PC-3 (cell line): ENCODE measurements around the gene OLFML2A. TPM values are rescaled to one million over a fixed set of nuclear protein-coding genes. Genes with fewer than 3 reads are reported as not detected.

Experiments used
- ATAC-seq: fragments of 200-7000 bp; cut with Tn5 transposase; 2 replicates; pipeline ENCODE4 v1.9.1; 2020; ENCODE audit warnings: mild to moderate bottlenecking, moderate library complexity
- BruUV-seq: library from RNA; stranded (reverse); fragments of 400-500 nt; replicated peaks from 2 replicates; lab custom pipeline; 2021; lab: Mats Ljungman, UMichigan
- CTCF ChIA-PET: fragments of 300-600 bp; sonication (Branson Sonifier 250); formaldehyde crosslinking; loops from one replicate; lab custom pipeline; 2022; ENCODE audit warnings: antibody characterized with exemption; lab: Charles Lee
- POLR2A ChIA-PET: fragments of 300-600 bp; sonication (Branson Sonifier 250); formaldehyde crosslinking; loops from one replicate; lab custom pipeline; 2022; ENCODE audit warnings: antibody characterized with exemption; ENCODE audit not compliant: unreplicated experiment; lab: Charles Lee
- DNase-seq: peaks from one replicate; pipeline ENCODE4 v3.0.0-alpha.2; 2015
- H2AFZ ChIP-seq: fragments of 300-600 bp; sonication (generic); 2 replicates; pipeline ENCODE4 v1.6.0; 2016; ENCODE audit warnings: antibody characterized with exemption, low read length
- H3F3A ChIP-seq: fragments of 300-600 bp; sonication (generic); one replicate; pipeline ENCODE4 v1.6.0; 2017; ENCODE audit warnings: antibody characterized with exemption, low read length, control low read depth, mild to moderate bottlenecking; ENCODE audit not compliant: unreplicated experiment
- H3K27ac ChIP-seq: fragments of 300-600 bp; sonication (generic); 2 replicates; pipeline ENCODE4 v1.5.1; 2016; ENCODE audit warnings: mild to moderate bottlenecking, low read length
- H3K27me3 ChIP-seq: fragments of 300-600 bp; sonication (generic); 2 replicates; pipeline ENCODE4 v1.6.1; 2016; ENCODE audit warnings: low read length, mixed read lengths
- H3K36me3 ChIP-seq: fragments of 300-600 bp; sonication (generic); 2 replicates; pipeline ENCODE4 v1.6.1; 2016; ENCODE audit warnings: low read depth, mixed run types, low read length, mixed read lengths
- H3K4me1 ChIP-seq: fragments of 300-600 bp; sonication (generic); 2 replicates; pipeline ENCODE4 v1.5.1; 2016; ENCODE audit warnings: low read length; ENCODE audit not compliant: insufficient read depth
- H3K4me2 ChIP-seq: fragments of 300-600 bp; sonication (generic); 2 replicates; pipeline ENCODE4 v1.6.0; 2016; ENCODE audit warnings: low read length
- H3K4me3 ChIP-seq: fragments of 300-600 bp; sonication (generic); 2 replicates; pipeline ENCODE4 v1.5.1; 2016; ENCODE audit warnings: mild to moderate bottlenecking, low read length, mixed read lengths
- H3K79me2 ChIP-seq: fragments of 300-600 bp; sonication (generic); 2 replicates; pipeline ENCODE4 v1.6.1; 2017; ENCODE audit warnings: low read length, mixed read lengths
- H3K9ac ChIP-seq: fragments of 300-600 bp; sonication (generic); 2 replicates; pipeline ENCODE4 v1.6.0; 2016; ENCODE audit warnings: mild to moderate bottlenecking, low read length
- H3K9me2 ChIP-seq: fragments of 300-600 bp; sonication (generic); replicated peaks from 2 replicates; pipeline ENCODE4 v1.6.1; 2016; ENCODE audit warnings: mixed run types, low read length, mixed read lengths
- H3K9me3 ChIP-seq: fragments of 300-600 bp; sonication (generic); 2 replicates; pipeline ENCODE4 v1.6.1; 2016; ENCODE audit warnings: low read length, mixed read lengths
- H4K20me1 ChIP-seq: fragments of 300-600 bp; sonication (generic); 2 replicates; pipeline ENCODE4 v1.6.1; 2016; ENCODE audit warnings: low read length, mixed read lengths
- CTCF ChIP-seq: fragments of 300-600 bp; sonication (generic); conservative IDR thresholded peaks from 2 replicates; pipeline ENCODE4 v1.5.1; 2017; ENCODE audit warnings: antibody characterized with exemption, low read depth, mild to moderate bottlenecking, low read length
- EZH2 ChIP-seq: fragments of 300-600 bp; sonication (generic); IDR thresholded peaks from one replicate; pipeline ENCODE4 v1.6.1; 2017; ENCODE audit warnings: antibody characterized with exemption, mild to moderate bottlenecking, low read length; ENCODE audit not compliant: unreplicated experiment
- EZH2phosphoT487 ChIP-seq: fragments of 300-600 bp; sonication (generic); IDR thresholded peaks from 2 replicates; pipeline ENCODE4 v1.6.1; 2018; ENCODE audit warnings: mild to moderate bottlenecking, antibody characterized with exemption, low read length, borderline replicate concordance
- intact Hi-C: fragments of 100-400 bp; cut with micrococcal nuclease; formaldehyde crosslinking; loops from 2 replicates; pipeline ENCODE4 v1.9.0; 2023
- total RNA-seq: library from RNA; depleted of rRNA; stranded (reverse); fragments of >200 nt; gene quantifications from 2 replicates; pipeline ENCODE4 v1.2.3, GENCODE V29; 2014

OLFML2A gene
- total RNA-seq, 1 experiment from 2014 or later, result 3.4 TPM

DNA sequence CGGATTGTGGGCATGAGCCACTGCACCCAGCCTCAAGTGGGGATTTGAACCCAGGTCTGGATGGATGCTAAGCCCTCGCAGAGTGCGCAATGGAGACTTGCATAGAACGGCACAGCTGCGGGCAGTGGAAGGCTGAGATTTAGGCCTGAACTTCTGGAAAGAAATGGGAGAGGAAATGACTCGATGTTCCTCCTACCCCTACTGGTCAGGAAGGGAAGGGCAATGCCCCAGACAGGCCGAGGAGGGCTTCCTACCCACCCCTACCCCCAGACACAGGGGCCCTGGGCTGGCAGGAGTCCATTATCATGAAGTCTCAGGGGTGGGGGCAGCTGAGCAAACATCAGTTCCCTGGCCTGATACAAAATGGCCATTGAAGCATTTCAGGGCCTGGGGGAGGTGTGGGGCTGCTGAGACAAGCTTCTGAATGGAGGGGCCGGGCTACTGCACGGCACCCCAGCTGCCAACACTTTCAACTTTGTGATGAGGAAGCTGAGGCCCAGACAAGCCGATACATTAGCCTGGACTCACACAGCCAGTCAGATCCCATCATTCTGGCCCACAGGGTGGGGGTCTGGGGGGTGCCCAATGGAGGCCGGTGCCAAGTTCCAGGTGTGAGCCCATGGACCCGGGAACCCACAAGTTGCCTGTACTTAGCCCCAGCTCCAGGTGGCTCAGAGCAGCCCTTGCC, 62.8 kb downstream of the OLFML2A start:
- H3K27ac ChIP-seq, result no peak overlapping the region
- POLR2A ChIA-PET, result no interaction called here

GRCh38 chr9:124840300-124840833, 63.4 kb downstream of the OLFML2A start:
- H3K27ac ChIP-seq, result no peak overlapping the region
- no peaks in the 10 kb centered on the region for H3K9me3 ChIP-seq
- H3K27me3 ChIP-seq, result no peaks in the 10 kb centered on the region
- H3K79me2 ChIP-seq, result no peaks in the 10 kb centered on the region
- DNase-seq (no peak), ATAC-seq (no peak)
- ChIA-PET POLR2A (no interaction called here), CTCF (interaction anchor here (0.9 kb wide), 1 partner anchor 61 kb away, joined by 3 read pairs; no protein-coding TSS in a partner anchor)
- H4K20me1 ChIP-seq, result no peaks in the 10 kb centered on the region
- H3K4me2 ChIP-seq, result no peak overlapping the region
- TF ChIP-seq EZH2 (no peak), CTCF (peak; percentile 54), EZH2phosphoT487 (no peak)
- H3K9ac ChIP-seq, result no peak overlapping the region
- peaks cover 2% of the 10 kb centered on the region for H3K4me1 ChIP-seq
- no peaks in the 10 kb centered on the region for H3F3A ChIP-seq
- H3K36me3 ChIP-seq, result no peaks in the 10 kb centered on the region
- no peak overlapping the region for H2AFZ ChIP-seq
- H3K9me2 ChIP-seq, result no peaks in the 10 kb centered on the region
- no peak overlapping the region for H3K4me3 ChIP-seq
- no TSS peak for BruUV-seq
- intact Hi-C loops, result no loop called here

More for the DNA sequence above, 62.8 kb downstream of the OLFML2A start:
- H3K4me2 ChIP-seq, result no peak overlapping the region
- no peaks in the 10 kb centered on the region for H4K20me1 ChIP-seq
- H3K4me1 ChIP-seq, result peaks cover 8% of the 10 kb centered on the region
- CTCF ChIA-PET, result interaction anchor here (0.9 kb wide), 1 partner anchor 60 kb away, joined by 3 read pairs; no protein-coding TSS in a partner anchor
- no peaks in the 10 kb centered on the region for H3K36me3 ChIP-seq
- BruUV-seq, result no TSS peak
- H3K9me3 ChIP-seq, result no peaks in the 10 kb centered on the region
- H3K9ac ChIP-seq, result no peak overlapping the region
- no peak overlapping the region for H2AFZ ChIP-seq
- no peak for ATAC-seq
- no peaks in the 10 kb centered on the region for H3K9me2 ChIP-seq
- DNase-seq, result peak; percentile 31
- TF ChIP-seq CTCF (peak; percentile 47), EZH2phosphoT487 (no peak)
- no peaks in the 10 kb centered on the region for H3K79me2 ChIP-seq
- H3K27me3 ChIP-seq, result no peaks in the 10 kb centered on the region
- intact Hi-C loops, result no loop called here
- no peak overlapping the region for H3K4me3 ChIP-seq
- H3F3A ChIP-seq, result no peaks in the 10 kb centered on the region
